HG02840 (cell line): ENCODE results near the gene SLC9A5.

Source experiments
- ATAC-seq: cut with Tn5 transposase; IDR thresholded peaks from one replicate; pipeline ENCODE4 v1.9.1; 2021; ENCODE audit warnings: mild to moderate bottlenecking, moderate library complexity, moderate number of reproducible peaks; ENCODE audit not compliant: unreplicated experiment, low FRiP score

The SLC9A5 gene

DNA sequence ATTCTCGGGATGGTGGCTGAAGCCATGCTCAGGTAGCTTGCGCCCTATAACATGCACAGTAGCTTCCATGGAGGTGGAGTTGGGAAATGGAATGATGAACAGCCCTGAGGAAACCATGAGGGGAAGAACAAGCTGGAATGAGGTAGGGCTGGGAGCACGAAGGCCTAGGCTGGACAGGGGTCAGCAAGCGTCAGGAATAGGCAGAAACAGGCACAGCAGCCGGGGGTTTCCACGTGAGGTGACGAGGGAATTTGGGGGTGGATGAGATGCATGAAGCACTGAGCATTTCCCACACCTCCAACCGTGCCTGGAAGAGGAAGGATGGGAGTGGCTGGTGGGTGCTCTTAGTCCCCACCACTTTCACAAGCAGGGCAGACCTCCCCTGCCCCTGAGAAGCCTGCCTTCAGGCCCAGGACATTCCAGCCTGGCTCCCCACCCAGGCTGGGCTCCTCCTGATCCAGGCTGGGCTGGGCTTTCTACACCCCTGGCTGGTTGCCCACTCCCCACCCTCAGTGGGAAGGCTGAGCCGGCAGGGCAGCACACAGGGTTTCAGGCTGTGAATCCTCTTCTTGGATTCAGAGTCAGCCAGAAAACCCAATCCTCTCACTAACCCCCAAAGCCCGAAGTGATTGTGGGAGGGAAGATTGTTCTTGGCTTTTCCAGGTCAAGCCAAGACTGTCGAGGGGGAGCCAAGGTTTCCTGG lies 52.5 kb downstream of the SLC9A5 start:
- ATAC-seq, result no peak

DNA sequence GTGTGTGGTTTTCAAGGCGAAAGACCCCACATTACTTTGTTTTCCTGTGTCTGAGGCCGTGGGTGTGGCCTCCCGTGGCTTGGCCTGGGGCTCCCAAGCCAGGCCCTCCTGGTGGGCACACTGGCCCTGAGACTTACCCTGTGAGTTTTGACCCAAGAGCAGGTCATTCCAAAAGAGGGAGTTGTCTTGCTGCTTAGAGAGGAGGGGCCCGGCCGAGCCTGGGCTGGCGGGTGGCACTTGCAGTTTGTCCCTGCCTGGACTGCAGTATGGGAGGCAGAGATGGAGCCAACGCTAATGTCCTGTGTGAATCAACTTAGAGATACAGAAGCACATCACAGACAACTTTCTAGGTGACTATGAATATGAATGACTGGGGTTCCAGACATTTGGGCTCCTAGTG lies 53.3 kb downstream of the SLC9A5 start:
- no peak for ATAC-seq

DNA sequence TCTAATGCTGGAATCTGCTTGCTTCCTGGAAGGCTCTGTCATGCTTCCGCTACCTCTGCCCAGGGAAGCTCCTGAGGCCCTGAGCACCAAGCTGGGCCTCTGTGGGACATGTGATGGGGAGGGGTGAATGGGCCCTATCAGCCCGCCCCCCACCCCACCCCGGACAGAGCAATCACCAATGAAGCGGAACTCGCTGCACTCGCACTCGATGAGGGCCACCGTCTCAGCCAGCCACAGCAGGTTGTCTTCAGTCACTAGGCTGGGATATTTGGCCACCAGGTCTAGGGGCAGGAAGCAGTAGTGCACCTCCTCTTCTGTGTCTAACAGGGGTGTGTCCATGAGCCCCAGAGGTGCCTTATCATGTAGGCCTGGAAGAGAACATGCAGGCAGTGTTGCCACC lies 54.2 kb downstream of the SLC9A5 start:
- ATAC-seq, result no peak

DNA sequence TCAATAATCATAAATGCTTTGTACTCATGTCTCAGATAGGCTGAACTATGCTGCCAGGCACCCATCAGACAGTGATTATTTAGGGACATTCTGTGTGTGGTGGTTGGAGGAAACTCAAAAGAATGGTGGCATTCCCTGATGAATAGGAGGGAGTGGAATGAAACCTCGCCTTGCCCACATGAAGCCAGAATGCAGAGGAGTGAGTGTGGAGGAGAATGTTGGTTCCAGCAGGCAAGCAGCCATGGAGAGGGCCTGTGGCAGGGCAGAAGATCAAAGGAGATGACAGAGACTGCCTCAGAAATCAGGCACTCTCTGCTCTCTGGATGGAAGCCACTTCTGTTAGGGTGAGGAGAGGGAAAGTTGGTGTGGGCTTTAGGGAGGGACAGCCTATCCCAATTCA lies 55.2 kb downstream of the SLC9A5 start:
- no peak for ATAC-seq

DNA sequence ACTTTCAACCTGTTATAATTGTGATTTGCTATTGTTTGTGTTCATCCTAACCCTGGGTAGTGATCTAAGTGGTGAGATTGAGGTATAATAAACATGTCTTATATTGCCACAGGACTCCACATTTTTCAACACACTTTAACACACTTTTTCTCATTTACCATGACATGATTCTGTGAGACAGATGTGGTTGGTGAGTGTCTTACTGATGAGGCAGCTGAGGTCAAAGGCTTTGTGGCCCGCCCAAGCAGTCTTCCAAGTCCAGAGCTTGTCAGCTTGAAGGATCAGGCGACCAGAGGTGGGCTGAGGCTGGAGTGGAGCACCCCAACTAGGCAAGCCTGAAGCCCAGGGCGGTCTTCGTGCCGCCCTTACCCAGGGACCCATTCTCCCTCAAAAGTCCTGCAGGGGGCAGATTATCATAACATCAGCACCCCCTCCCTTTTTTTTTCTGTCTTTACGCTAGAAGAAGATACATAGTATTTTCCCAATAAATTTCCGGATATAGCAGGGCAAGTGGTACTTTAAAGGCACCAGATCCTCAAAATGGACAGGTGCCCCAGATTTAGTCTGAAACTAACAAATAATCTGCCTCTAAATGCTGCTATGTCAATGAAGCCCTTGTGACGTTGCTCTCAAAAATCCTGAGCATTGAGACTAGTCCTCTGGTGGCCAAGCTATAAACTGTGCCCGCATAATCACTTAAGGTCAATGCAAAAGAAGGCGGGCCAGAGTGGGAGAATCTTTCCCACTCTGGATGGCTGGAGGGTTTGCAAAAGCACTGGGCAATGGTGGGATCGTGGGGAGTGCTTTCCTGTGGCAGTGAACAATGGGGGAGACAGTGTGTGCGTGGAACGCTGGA lies 56.7 kb downstream of the SLC9A5 start:
- ATAC-seq, result no peak

DNA sequence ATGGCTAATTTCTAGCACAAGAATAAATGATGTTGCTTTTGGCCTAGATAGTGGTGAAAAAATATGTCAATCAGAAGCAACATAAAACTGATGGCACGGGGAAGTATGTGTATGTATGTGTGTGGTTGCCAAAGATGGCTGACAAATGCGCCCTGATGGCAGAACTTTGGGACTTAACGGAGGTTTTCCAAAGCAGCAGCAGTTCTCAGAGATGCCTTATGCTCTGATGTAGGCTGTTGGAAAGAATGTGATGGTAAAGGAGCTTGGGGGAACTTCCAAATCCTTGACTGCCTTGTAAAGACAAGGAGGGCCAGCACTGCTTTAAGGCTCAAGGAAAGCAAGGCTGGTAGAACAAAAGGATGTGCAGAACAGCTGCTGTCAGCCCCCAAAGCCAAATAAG lies 61.8 kb downstream of the SLC9A5 start:
- no peak for ATAC-seq

DNA sequence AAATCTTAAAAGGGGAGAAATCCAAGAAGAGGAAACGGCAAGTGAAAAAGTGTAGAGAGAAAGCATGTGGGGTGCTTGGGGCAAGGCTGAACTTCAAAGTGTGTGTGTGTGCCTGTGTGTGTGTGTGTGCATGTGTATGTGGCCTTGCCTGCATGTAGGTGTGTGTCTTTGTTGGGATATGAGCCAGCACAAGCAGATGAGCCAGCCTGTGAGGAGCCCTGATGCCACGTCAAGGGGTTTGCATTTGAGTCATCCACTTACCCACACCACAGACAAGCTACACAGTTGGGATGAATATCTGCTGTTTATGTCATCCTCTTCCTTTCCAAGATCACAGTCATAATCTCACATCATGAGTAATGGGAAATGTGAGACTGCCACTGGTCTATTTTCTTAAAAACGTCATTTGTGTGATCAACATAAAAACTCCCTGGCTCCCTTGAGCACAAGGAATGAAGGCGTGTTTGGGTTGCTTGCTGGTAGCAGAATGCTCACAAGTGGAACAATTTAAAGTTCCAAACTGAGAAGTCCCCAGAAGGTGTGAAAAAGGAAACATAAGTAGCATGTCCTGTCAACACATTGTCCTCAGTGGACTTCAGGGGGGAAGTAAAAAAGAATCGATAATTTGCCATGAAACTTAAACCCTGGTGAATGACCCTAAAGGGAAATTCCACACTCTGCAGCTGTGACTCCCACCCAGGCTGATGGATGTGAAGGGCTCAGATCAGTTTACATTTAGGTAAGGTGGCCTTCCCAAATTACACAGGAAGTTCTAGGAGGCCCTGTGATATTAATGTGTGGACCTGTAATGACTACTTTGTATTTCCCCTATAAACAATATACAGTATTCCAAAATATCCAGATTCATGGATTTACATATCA lies 63.1 kb downstream of the SLC9A5 start:
- peak; percentile 70 for ATAC-seq

DNA sequence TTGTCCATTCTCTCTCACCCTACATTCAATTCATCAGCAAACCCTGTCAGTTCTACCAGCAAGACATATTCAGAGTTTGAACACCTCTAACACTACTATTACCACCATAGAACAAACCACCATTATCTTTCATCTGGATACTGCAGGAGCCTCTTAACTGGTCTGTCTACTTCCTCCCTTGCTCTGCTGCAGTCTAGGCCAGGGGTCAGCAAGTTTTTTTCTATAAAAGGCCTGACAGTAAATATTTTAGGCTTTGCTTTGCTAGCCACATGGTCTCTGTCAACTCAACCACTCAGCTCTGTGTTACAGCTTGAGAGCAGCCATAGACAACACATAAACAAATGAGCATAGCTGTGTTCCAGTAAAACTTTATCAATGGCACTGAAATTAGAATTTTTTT lies 63.9 kb downstream of the SLC9A5 start:
- no peak for ATAC-seq

DNA sequence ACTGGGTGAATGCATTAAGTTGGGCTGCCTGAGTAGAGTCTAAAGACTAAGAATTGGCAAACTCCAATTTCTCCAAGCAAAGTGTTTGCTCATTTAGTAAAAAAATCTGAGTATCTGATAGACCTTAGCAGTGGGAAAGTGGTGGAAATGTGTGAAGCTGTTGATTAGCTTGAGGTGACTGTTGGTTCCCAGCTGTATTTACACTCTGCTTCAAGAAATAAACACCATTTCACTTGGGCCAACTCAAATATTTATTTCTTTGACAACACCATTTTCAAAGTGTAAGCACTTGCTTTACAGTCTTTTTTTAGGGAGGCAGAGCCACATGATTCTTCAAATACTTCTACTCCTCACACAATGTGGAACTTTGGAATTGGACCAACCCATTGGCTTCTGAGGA lies 69.1 kb downstream of the SLC9A5 start:
- no peak for ATAC-seq
